Activated CD4-positive, CD25-positive, alpha-beta regulatory T cell treated with anti-CD3 and anti-CD28 coated beads, Interleukin-2, amount 50 U/mL, for 24 hours (primary cell): Measurements from ENCODE around the gene EXOSC5.

ENCODE experiments used
- ATAC-seq, 2 donors: fragments of 150-1000 bp; cut with Tn5 transposase; one replicate each; pipeline ENCODE4 v1.10.0; 2021; ENCODE audit warnings: mild to moderate bottlenecking in 1 of 2, moderate library complexity in 1 of 2

The EXOSC5 gene

GRCh38 chr19:41341669-41342490 lies 55.3 kb downstream of the EXOSC5 start:
- no peak for ATAC-seq

GRCh38 chr19:41339936-41340335 lies 57.2 kb downstream of the EXOSC5 start:
- no peak for ATAC-seq
